Ramos (cell line): ENCODE results near the gene SLC25A22.

ENCODE experiments used
- in situ Hi-C: fragments of 300-500 bp; cut with MboI; formaldehyde crosslinking; loops from one replicate; pipeline ENCODE4 v1.14.3; 2022; ENCODE audit warnings: low sequenced_read_pairs; ENCODE audit not compliant: unreplicated experiment

SLC25A22 gene

DNA sequence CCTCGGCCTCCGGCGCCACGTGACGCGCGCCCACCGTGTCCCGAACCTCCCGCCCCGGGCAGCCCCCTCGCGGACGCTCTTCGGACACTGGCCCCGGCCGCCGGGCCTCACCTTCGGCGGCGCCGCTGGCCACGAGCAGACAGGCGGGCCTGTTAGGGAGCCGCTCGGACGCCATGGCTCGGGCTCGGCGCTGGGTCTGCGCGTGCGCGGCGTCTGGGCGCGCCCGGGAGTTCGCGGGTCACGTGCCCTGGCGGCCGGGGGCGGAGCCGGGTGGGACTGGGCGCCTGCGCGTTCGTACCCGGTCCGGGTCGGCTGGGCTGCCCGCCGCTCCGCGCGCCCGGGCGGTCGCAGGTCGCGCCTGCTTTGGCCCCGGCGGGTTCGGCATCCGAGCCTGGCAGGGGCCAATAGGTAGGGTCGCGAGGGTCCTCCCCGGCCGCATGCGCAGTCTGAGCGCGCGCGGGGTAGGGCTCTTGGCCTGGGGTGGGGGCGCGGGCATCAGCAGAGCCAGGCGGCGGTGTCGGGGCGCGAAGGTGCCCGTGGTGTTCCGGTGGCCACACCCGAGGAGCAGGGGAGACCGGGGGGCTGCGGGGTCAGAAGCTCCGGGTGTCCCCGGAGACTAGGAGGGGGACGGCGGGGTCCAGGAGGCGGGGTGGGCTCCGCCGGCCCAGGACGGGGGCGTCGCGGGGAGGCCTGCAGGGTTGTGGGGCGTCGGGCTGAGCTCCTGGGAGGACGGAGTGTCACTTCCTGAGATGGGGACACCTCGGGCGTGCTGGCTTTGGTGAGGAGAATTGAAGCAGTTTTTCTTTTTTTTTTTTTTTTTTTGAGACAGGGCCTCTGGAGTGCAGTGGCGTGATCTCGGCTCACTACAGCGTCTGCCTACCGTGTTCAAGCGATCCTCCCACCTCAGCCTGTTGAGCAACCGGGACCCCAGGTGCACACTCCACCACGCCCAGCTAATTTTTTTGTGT lies 20.5 kb downstream of the SLC25A22 start, which contains the start of gene GATD1:
TSS of gene GATD1 (minus strand) at position 200 of the 968 bp plus-strand sequence. CDS start at position 175, 25 bp downstream.
- in situ Hi-C loops: no loop called here

DNA sequence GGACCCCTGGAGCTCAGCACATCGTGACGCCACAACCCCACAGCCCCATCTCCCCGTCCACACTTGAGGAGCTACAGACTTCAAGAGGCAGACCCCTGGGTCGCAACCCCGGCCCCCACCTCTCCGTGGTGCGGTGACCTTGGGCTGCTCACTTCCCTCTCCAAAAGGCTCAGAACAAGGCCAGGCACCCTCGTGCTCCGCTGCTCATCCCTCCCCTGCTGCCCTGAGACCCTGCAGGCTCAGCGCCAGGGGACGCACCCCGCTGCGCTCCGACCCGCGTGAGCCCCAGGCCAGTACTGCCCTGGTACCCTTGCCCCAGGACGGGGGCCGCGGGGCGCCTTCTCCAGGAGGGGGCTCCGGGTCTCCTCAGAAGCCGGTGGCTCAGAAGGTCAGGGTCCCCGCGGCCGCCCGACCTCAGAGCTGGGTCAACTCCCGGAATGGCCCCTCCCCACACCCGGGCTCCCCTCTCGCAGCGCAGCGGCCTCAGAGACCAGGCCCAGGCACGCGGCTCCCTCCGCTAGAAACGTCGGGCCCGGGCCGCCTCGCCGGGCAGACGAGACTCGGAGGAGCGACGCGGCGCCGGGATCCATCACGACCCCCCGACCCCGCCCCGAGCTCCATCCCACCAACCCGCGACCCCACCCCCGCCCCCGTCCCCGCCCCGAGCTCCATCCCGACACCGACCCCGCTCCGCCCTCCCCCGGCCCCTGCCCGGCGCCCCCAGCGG lies 21.4 kb downstream of the SLC25A22 start:
- in situ Hi-C loops: no loop called here

DNA sequence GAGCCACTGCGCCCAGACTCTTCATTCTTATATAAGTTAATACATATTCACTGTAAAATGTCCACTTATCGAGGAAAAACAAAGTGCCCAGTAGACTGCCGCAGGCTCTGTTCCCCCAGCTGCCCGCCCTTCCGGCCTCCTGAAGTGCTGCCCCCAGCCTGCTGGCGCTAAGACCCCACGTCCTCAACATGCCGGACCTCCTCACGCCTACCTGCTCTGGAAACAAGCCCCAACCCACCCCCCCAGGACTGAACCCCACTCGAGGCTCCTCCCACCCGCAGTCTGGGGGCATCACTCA lies 21.9 kb downstream of the SLC25A22 start:
- in situ Hi-C loops: no loop called here

DNA sequence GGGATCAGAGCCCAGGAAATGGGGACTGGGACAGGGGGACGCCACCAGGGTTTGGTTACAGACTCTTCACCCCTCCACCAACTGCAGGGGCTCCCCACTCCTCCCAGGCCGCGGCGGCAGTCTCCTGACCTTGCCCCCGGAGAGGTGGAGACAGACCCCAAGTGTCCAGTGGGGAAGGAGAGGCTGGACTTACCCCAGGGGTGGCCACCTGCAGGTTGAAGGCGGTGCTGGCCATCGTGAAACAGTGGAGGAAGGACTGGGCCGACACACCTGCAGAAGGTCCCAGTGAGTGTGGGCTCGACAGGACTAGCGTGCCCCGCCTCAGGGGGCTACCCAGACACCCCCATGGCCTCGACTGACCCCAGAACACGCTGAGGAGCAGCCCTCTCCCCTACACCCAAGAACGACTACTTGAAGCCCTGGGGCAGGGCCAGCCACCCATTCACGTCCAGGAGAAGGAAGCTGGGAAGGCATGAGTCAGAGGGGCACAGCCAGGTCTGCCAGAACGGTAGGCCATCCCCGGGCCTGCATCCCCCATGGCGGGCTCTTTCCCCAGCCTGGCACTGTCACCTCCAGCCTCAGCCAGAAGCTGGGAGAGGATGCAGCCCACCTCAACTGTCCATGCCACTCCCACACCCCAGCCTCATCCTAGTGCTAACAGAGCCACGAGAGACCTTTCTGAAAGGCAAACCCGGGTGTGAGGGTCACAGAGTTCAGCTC lies 23.0 kb downstream of the SLC25A22 start:
- in situ Hi-C loops: no loop called here

DNA sequence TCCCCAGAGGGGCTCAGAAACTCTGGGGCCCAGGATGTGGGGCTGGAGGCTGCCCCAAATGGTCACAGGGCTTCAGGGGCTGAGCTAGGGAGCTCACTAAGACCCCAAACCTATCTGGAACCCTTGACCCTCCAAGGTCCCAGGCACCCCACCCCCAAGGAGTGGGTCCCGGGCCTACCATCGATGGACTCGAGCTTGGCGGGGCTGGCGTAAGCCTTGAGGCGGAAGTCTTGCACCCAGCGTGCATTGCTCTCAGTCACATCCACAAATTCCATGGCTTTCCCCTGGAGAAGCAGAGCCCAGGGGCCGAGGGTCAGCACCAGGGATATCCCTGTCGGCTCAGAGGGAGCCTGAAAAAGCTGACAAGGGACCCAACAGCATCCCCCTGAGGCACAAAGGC lies 24.3 kb downstream of the SLC25A22 start:
- in situ Hi-C loops: no loop called here

DNA sequence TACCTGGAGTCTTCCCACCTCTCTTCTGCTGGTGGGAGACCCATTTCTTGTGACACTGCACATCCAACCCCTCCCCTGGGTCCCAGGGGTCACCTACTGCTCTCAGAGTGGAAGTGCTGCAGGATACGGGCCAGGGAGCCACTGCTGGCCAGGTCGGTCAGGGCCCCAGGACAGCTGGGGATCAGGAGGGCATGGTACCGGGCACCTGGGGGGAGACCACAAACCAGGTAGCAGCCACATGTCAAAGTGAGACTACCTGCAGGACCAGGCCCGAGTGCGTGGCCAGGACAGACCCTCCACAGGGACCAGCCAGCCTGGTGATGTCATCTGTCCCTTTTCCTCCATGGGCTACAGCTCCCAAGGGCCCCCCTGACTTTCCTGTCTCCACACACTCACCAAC lies 24.7 kb downstream of the SLC25A22 start:
- in situ Hi-C loops: no loop called here

DNA sequence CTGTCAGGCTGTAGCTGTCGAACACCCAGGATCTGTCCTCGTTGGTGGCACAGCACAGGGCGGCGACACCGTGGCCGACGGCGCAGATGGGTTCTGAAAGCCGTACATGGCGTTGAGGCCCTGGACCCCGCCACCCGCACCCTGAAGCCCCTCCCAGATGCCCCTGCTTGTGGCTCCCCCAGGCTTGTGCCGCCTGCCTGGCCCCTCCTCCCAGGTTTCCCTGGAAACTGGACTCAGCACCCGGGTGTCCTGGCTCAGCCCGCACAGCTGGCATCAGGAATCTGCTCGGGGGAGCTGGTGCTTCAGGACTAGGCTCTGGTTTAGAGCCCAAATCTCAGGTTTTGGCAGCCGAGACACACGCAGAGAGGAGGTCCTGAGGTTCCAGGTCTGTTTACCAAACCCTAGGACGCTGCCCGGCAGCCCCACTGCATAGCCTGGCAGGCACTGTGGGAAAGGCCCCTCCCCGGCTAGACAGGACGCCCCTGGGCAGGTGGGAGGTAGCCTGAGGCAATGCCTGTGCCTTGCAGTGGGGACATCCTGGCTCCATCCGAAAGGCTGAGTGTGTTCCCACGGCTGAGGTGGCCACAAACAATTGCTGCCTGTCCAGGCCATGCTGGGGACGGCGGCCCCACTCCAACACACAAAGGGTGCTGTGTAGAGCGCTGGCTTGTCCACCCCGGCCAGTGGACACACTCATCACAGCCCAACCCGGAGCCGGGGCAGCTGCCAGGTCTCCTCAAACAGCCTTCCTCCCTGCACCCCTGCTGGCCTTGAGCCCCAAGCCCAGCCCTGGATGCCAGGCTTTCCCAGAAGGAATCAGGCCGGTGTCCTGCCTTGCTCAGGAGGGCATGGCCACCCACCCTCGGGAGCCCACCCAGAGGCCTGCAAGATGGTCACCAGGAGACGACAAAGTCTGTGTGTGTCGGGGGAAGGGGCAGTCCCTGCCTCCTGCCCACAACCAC lies 25.4 kb downstream of the SLC25A22 start:
- in situ Hi-C loops: no loop called here

DNA sequence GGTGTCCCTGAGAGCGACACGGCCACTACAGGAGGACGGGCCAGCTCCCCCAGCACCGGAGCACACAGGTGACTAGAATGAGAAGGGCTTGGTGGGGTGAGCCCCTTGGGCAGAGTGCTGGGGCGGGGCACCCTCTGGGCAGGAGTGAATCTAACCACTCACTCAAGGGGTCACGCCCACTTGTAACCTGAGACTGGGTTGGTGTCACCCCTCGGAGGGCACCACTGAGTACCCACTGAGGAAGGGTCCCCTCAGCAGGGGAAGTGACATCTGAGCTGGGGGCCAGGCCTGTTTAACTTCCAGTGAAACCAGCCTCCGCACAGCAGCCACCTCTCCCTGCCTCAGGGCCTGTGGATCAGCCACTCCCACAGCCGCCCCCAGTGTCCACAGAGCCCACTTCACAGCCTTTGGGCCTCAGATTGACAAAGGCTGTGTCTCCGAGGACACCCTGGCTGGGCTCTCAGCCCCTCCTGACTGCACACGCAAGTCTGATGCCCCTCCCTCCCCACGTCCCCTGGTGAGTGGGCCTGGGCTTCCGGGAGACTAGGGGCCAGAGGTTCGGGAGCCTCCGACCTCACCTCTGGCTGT lies 26.4 kb downstream of the SLC25A22 start:
- in situ Hi-C loops: no loop called here

DNA sequence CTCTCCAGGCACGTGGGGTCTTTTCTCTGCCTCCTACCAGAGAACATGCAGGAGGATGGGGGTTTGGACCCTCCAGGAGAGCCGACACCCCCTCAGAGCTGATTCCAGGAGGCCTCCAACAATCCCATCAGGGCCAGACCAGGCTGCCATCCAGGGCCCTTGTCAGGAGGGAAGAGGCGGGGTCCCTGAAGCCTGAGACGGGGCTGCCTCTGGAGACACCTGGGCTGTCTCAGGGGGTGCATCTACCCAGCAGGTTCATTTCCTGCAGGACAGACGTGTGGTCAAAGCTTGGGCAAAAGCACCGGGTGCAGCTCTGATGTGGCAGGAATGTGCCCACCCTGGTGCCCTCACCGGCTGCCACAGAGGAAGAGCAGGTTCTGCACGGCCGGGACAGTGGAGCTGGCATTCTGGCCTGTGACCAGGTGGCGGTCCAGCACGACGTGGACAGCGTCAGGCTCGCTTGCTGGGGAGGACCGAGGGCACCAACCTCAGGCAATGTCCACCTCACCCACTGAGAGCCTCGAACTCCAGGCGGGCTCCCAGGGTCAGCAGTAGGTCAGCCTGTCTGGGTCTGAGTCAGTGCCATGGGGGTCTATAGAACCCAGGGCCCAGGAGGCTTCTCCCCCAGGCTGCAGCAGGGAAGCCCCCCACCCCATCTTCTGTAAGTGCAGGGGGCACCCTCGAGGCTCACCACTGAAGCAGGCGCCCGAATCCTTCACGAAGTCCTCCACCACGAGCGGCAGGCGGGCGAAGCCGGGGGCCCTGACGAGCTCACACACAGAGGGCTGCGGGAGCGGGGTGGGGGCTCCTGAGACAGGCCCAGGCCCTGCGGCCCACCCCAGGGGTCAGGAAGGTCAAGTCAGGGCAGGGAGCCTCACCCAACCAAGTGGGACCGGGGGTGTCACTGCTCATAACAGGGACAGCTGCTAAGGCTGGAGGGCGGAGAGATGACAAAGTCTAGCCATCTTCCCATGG lies 27.2 kb downstream of the SLC25A22 start:
- in situ Hi-C loops: no loop called here

DNA sequence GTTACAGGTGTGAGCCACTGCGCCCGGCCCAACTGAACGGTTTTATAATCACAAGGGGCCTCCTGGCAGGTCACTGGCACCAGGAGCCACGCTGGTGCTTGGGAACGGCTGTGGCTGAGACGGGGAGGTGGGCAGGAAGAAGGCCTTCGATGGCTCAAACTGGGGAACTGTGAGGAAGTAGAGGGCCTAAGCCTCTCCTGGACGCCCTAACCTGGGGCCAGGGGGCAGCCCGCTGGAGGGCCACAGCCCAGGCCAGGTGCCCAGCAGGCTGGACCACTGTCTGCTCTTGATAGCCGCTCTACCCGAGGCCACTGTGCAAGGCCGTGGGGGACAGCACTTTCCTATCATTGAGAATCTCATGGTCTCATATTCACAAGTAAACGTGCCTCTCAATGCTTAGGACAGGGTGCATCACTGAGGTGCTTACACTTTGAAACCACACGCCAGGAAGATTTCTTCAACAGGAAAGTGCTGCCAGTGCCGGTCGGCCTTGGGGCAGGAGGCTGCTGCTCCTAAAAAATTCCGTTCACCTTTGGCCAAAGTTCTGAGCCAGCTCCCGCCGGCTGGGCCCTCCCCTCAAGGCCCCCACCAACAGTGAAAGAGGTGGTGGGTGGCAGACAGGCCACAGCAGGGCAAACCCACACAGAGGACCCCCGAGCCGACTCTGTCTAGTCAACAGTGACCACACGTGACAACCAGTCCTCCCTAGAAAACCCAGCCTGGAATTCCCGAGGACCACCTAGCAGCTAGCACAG lies 28.0 kb downstream of the SLC25A22 start:
- in situ Hi-C loops: no loop called here

DNA sequence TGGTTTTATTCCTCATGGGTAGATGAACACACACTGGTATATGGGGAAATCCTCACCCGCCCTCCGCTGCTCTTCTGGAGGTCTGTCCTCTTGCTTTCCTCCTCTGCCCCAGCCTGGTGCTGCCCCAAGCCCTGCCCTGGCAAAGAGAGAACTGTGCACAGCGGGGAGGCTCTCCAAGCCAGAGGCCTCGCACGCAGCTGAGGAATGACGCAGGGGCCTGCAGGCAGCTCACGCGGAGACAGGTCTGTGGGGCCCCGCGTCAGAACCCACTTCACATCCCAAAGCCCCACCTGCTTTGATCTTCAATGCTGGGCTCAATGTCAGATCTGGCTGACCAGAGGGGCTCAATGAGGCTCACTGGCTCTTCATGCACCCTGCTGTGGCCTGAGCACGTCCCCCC lies 30.8 kb downstream of the SLC25A22 start:
- in situ Hi-C loops: no loop called here

DNA sequence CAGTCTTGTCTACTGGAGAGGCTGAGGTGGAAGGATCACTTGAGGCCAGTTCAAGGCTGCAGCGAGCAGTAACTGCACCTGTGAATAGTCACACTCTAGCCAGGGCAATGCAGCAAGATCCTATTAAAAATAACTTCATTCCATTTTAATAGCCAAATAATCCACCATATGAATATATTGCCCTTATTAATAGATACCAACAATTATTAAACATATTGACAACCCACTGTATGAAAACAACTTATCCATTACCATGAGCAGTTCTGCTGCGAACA lies 31.2 kb downstream of the SLC25A22 start:
- in situ Hi-C loops: no loop called here

DNA sequence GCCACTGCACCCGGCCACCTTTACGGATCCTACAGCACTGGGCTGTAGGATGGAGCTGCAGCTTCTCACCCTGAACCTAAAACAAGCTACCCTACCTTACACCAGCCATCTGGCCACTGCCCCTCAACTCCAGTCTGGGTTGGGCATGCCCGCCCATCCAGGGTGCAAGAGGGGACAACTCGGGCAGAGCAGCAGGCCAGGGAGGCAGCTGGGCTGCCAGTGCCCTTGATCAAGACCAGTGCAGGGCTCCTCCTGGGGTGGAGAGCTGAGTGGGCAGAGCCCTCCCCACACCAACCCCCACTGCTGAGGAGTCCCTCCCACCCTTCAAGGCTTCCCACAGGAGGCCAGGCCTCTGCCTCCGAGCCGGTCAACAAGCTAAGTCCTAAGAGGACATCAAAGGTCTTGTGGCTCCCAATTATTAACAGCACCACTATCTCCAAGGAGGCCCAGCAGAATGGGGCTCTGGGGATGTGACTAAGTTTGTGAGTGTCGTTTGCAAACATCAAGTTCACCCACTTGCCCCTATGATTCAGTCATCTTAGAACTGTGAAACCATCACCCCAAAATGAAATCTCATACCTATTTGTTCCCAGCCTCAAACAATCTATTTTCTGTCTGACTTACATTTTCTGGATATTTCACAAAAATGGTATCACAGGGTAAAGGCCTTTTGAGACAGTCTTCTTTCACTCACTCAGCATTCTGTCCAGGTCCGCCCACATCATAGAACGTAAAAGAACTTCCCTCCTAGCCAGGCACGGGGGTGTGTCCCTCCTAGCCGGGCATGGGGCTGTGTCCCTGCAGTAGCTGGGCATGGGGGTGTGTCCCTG lies 31.8 kb downstream of the SLC25A22 start:
- in situ Hi-C loops: no loop called here

DNA sequence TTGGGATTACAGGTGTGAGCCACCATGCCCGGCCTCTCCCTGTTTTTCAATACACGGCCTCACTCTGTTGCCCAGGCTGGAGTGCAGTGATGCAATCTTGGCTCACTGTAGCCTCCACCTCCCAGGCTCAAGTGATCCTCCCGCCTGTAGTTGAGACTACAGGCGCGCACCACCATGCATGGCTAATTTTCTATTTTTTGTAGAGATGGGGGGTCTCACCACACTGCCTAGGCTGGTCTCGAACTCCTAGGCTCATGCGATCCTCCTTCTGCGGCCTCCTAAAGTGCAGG lies 32.3 kb downstream of the SLC25A22 start:
- in situ Hi-C loops: no loop called here

DNA sequence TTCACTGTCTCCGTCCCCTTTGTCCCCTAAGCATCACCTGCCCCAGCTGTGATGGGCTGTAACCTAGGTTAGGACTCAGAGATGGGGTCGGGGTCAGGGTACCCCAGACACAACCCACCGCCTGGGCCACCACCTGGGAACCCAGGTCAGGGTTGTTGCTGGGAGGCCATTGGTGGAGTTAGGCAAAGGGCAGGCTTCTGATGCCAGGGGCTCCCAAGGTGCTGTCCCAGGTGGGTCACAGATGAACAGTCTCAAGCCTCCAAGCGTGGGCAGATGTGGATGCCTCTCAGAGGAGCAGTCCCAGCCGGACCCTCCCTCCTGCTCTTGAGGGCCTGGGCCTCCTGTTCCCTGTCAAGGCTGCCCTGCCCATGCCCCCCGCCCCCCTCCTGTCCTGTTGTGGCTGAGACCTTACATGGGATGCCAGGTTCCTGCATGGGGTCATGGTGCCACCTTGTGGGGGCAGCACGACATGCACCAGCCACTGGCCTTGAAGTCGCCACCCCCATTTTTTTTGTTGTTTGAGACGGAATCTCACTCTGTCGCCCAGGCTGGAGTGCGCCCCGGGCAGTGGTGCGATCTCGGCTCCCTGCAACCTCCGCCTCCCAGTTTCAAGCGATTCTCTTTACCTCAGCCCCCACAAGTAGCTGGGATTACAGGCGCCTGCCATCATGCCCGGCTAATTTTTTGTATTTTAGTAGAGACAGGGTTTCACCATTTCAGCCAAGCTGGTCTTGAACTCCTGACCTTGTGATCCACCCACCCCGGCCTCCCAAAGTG lies 32.9 kb downstream of the SLC25A22 start:
- in situ Hi-C loops: no loop called here

DNA sequence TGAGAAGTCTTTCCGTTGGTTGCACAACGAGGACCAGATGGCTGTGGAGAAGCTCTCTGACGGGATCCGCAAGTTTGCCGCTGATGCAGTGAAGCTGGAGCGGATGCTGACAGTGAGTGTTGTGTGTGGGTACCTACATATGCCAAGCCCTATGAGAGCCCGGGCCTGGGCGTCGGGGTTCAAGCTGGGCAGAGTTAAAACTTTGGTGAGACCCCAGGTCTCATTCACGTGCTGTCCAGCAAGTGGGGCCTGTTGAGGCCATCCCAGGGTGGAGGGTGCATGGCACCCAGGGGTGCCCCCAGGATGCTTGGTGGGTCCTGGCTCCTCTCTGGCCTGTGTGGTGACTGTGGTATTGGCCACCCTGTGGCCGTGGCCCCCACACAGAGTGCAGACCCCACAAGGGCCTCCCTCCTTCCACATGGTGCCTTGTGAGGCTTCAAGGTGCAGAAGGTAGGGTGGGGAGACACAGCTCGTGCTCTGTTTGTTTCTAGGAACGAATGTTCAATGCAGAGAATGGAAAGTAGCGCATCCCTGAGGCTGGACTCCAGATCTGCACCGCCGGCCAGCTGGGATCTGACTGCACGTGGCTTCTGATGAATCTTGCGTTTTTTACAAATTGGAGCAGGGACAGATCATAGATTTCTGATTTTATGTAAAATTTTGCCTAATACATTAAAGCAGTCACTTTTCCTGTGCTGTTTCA lies 33.6 kb downstream of the SLC25A22 start:
- in situ Hi-C loops: no loop called here
